ENCODE results near the gene EPS8. TPM values are rescaled to one million over a fixed set of nuclear protein-coding genes. Genes with fewer than 3 reads are reported as not detected.
A peak's percentile ranks its signal among the peaks of the same experiment; 100 is the strongest.

Gene EPS8
- total RNA-seq, 2 donors from 2014 or later = 6.7 to 8.1 TPM

GRCh38 chr12:15757553-15758255, 31.5 kb downstream of the EPS8 start:
- Histone ChIP-seq H3K9me3 (ENCODE audit: control insufficient read depth, low read length) (no peaks in the 10 kb centered on the region), H3K36me3 (ENCODE audit: control insufficient read depth, insufficient read depth, low read length) (no peaks in the 10 kb centered on the region), H3K4me3 (ENCODE audit: low read length) (no peak overlapping the region), H3K27me3 (ENCODE audit: control insufficient read depth, insufficient read depth, low read length, poor library complexity, severe bottlenecking) (no peaks in the 10 kb centered on the region), H3K27ac (ENCODE audit: low read depth, low read length) (no peak overlapping the region), H3K4me1 (ENCODE audit: control insufficient read depth, insufficient read depth, low read length) (no peaks in the 10 kb centered on the region), H3K9ac (ENCODE audit: extremely low read depth, low read length, poor library complexity, severe bottlenecking) (no peak overlapping the region)
- Mint-ChIP-seq H3K4me1 (peaks cover 9% of the 10 kb centered on the region), H3K9me3 (peaks cover 3% of the 10 kb centered on the region), H3K4me3 (no peak overlapping the region), H3K27ac (no peak overlapping the region), H3K36me3 (ENCODE audit: low read depth) (no peaks in the 10 kb centered on the region), H3K27me3 (ENCODE audit: insufficient read depth) (no peaks in the 10 kb centered on the region)
- 93 to 95% methylated on average over 3 to 7 of the region's 7 CpGs for WGBS, 2 experiments (ENCODE audit: insufficient coverage in 1 of 2, insufficient read length in 1 of 2)
- no peak for TF ChIP-seq CTCF (conservative IDR thresholded peaks at IDR 0.05)
- peak; percentile 73 for DNase-seq

GRCh38 chr12:15756822-15757221, 32.4 kb downstream of the EPS8 start:
- no peaks in the 10 kb centered on the region for H3K27me3 Mint-ChIP-seq (ENCODE audit: insufficient read depth)
- H3K27ac Mint-ChIP-seq = no peak overlapping the region
- Histone ChIP-seq H3K27ac (ENCODE audit: low read depth, low read length) (no peak overlapping the region), H3K36me3 (ENCODE audit: control insufficient read depth, insufficient read depth, low read length) (no peaks in the 10 kb centered on the region), H3K9me3 (ENCODE audit: control insufficient read depth, low read length) (no peaks in the 10 kb centered on the region), H3K27me3 (ENCODE audit: control insufficient read depth, insufficient read depth, low read length, poor library complexity, severe bottlenecking) (no peaks in the 10 kb centered on the region), H3K4me3 (ENCODE audit: low read length) (no peak overlapping the region), H3K4me1 (ENCODE audit: control insufficient read depth, insufficient read depth, low read length) (no peaks in the 10 kb centered on the region), H3K9ac (ENCODE audit: extremely low read depth, low read length, poor library complexity, severe bottlenecking) (no peak overlapping the region)
- no peaks in the 10 kb centered on the region for H3K36me3 Mint-ChIP-seq (ENCODE audit: low read depth)
- H3K4me1 Mint-ChIP-seq = peaks cover 9% of the 10 kb centered on the region
- no peak for DNase-seq
- no peak for TF ChIP-seq CTCF (conservative IDR thresholded peaks at IDR 0.05)
- WGBS, 2 experiments (ENCODE audit: insufficient coverage in 1 of 2, insufficient read length in 1 of 2) = no CpG with 5 or more reads among the region's 1 CpG
- no peak overlapping the region for H3K4me3 Mint-ChIP-seq
- peaks cover 3% of the 10 kb centered on the region for H3K9me3 Mint-ChIP-seq

- Histone ChIP-seq H3K4me1 (ENCODE audit: control insufficient read depth, insufficient read depth, low read length) (no peaks in the 10 kb centered on the region), H3K9ac (ENCODE audit: extremely low read depth, low read length, poor library complexity, severe bottlenecking) (no peak overlapping the region), H3K4me3 (ENCODE audit: low read length) (no peak overlapping the region), H3K9me3 (ENCODE audit: control insufficient read depth, low read length) (no peaks in the 10 kb centered on the region), H3K27me3 (ENCODE audit: control insufficient read depth, insufficient read depth, low read length, poor library complexity, severe bottlenecking) (no peaks in the 10 kb centered on the region), H3K36me3 (ENCODE audit: control insufficient read depth, insufficient read depth, low read length) (no peaks in the 10 kb centered on the region), H3K27ac (ENCODE audit: low read depth, low read length) (no peak overlapping the region)
- no peaks in the 10 kb centered on the region for H3K9me3 Mint-ChIP-seq
- WGBS, 2 experiments (ENCODE audit: insufficient coverage in 1 of 2, insufficient read length in 1 of 2) = 89% methylated on average over 2 of the region's 2 CpGs; no CpG with 5 or more reads in 1 of the 2 experiments
- peaks cover 11% of the 10 kb centered on the region for H3K4me1 Mint-ChIP-seq
- no peak overlapping the region for H3K4me3 Mint-ChIP-seq
- no peak for TF ChIP-seq CTCF (conservative IDR thresholded peaks at IDR 0.05)
- no peak overlapping the region for H3K27ac Mint-ChIP-seq
- H3K36me3 Mint-ChIP-seq (ENCODE audit: low read depth) = no peaks in the 10 kb centered on the region
- H3K27me3 Mint-ChIP-seq (ENCODE audit: insufficient read depth) = no peaks in the 10 kb centered on the region
- DNase-seq = no peak
These were observed 35.0 kb downstream of the EPS8 start for GRCh38 chr12:15754233-15754632.

All from endodermal cell (in vitro differentiated cells).